Activated CD4-positive, alpha-beta T cell treated with anti-CD3 and anti-CD28 coated beads for 24 hours (primary cell): ENCODE data around the gene PPM1D.
A peak's percentile ranks its signal among the peaks of the same experiment; 100 is the strongest.

ENCODE experiments used
- DNase-seq, 2 donors: peaks; one replicate each; pipeline ENCODE4 v3.0.0-alpha.2; 2020; ENCODE audit warnings: low read depth in 2 of 2

The PPM1D gene

GRCh38 chr17:60618854-60619526 lies 19.0 kb downstream of the PPM1D start:
- DNase-seq, result no peak

- no peak for DNase-seq
Observed at GRCh38 chr17:60622961-60623360, 23.0 kb downstream of the PPM1D start.

GRCh38 chr17:60623415-60623814 lies 23.4 kb downstream of the PPM1D start:
- no peak for DNase-seq

- DNase-seq, result no peak
Observed at GRCh38 chr17:60627124-60627523, 27.1 kb downstream of the PPM1D start.

GRCh38 chr17:60628252-60628889 lies 28.4 kb downstream of the PPM1D start:
- no peak for DNase-seq

GRCh38 chr17:60629120-60629519 lies 29.1 kb downstream of the PPM1D start:
- no peak for DNase-seq

GRCh38 chr17:60630352-60630751 lies 30.4 kb downstream of the PPM1D start:
- DNase-seq, result no peak

- DNase-seq, result no peak
Observed at GRCh38 chr17:60631119-60631518, 31.1 kb downstream of the PPM1D start.

GRCh38 chr17:60637683-60638082 lies 37.7 kb downstream of the PPM1D start:
- no peak for DNase-seq

- no peak for DNase-seq
Observed at GRCh38 chr17:60639019-60639330, 39.0 kb downstream of the PPM1D start.

- DNase-seq, result no peak
Observed at GRCh38 chr17:60640503-60640902, 40.5 kb downstream of the PPM1D start.

GRCh38 chr17:60641126-60641525 lies 41.1 kb downstream of the PPM1D start:
- no peak for DNase-seq

GRCh38 chr17:60641810-60642220 lies 41.8 kb downstream of the PPM1D start:
- peak in 1 of 2 donors; percentile 19 for DNase-seq

GRCh38 chr17:60645918-60646523 lies 46.0 kb downstream of the PPM1D start:
- DNase-seq, result no peak

- no peak for DNase-seq
Observed at GRCh38 chr17:60646701-60647100, 46.7 kb downstream of the PPM1D start.

GRCh38 chr17:60647705-60648104 lies 47.7 kb downstream of the PPM1D start:
- DNase-seq, result no peak

- no peak for DNase-seq
Observed at GRCh38 chr17:60652454-60653247, 52.7 kb downstream of the PPM1D start.

- no peak for DNase-seq
Observed at GRCh38 chr17:60653569-60653968, 53.6 kb downstream of the PPM1D start.

GRCh38 chr17:60656499-60656898 lies 56.5 kb downstream of the PPM1D start:
- DNase-seq, result no peak

- no peak for DNase-seq
Observed at GRCh38 chr17:60659156-60659555, 59.2 kb downstream of the PPM1D start.

- DNase-seq, result no peak
Observed at GRCh38 chr17:60661489-60661888, 61.5 kb downstream of the PPM1D start.

GRCh38 chr17:60664022-60664421 lies 64.0 kb downstream of the PPM1D start:
- DNase-seq, result no peak

GRCh38 chr17:60665602-60666001 lies 65.6 kb downstream of the PPM1D start:
- no peak for DNase-seq
